ENCODE data around the gene RALGPS1. TPM values are rescaled to one million over a fixed set of nuclear protein-coding genes. Genes with fewer than 3 reads are reported as not detected.

RALGPS1 gene
- total and polyA plus RNA-seq, 2 of the 13 experiments (the other 11 are each of a cell fraction or from before 2014, with no cell fraction given): 3.7 to 6.5 TPM

DNA sequence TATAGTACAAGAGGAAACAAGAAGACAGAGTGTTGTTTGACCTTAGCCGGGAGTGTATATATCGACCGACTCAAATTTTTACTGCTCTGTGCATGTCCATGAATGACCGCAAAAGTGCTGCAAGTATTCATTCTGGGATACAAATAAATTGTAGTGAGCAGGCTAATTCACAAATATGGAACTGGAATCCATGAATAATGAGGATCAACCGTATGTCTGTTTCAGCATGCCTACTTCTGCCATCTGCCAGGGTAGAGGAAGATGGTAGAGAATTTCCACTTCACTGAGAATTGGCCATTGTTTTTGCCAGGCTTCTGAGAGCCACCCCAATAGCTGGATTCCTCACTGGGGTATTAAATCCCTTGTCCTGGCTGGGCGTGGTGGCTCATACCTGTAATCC lies 8.5 kb upstream of the RALGPS1 start:
- H3K36me3 ChIP-seq (replicated peaks in 1 of 2; ENCODE audit: control insufficient read depth in 1 of 2, insufficient read depth in 2 of 2, low read length in 2 of 2): no peaks in the 10 kb centered on the region
- no peak overlapping the region for H3K4me3 ChIP-seq (replicated peaks in 1 of 3; ENCODE audit: insufficient read depth in 1 of 3, low read depth in 2 of 3, low read length in 3 of 3)
- peaks cover 2 to 8% of the 10 kb centered on the region in 2 experiments; a peak in 3 of 5 replicates for H3K27me3 ChIP-seq (ENCODE audit: control insufficient read depth in 1 of 2, insufficient read depth in 2 of 2, low read length in 2 of 2)
- H2AFZ ChIP-seq (ENCODE audit: low read length): no peak overlapping the region
- ChIA-PET POLR2A (no interaction called here), CTCF (ENCODE audit: low intra/inter-chr PET ratio, low total read pairs) (no interaction called here)
- in situ Hi-C loops (cut with HindIII; ENCODE audit: extremely low pct_ligation_motif_present, low pct_unique_long_range_greater_than_20kb) (no loop called here), intact Hi-C loops (cut with micrococcal nuclease; ENCODE audit: unreplicated experiment) (no loop called here)
- no peaks in the 10 kb centered on the region for H3K79me2 ChIP-seq (ENCODE audit: insufficient read depth, low read length)
- H3K4me2 ChIP-seq (ENCODE audit: low read depth, low read length): no peak overlapping the region
- ATAC-seq (no peak), DNase-seq (ENCODE audit: low spot score) (no peak), FAIRE-seq (no peak)
- 64% methylated on average over 5 of the region's 6 CpGs for WGBS (ENCODE audit: low lambda C conversion rate)
- H3K9me3 ChIP-seq (ENCODE audit: low read length): peaks cover 7% of the 10 kb centered on the region; the same call in 1 of the 2 replicates
- H3K27ac ChIP-seq (ENCODE audit: extremely low read length, insufficient read depth, low read length): no peak overlapping the region
- no peak for TF ChIP-seq ZNF761 (CRISPR knock-in tag; conservative IDR thresholded peaks at IDR 0.05)
- TF ChIP-seq SNRNP70 (IDR thresholded peaks at IDR 0.05; ENCODE audit: low read depth, low read length): no peak
- TF ChIP-seq SRSF1 (optimal IDR thresholded peaks at IDR 0.05; ENCODE audit: low read depth, low read length): no peak
- H3K9ac ChIP-seq (ENCODE audit: insufficient read depth, low read depth, low read length): no peak overlapping the region
- no TSS peak for BruUV-seq (replicated peaks)
- H3K4me1 ChIP-seq (ENCODE audit: insufficient read depth, low read length): no peaks in the 10 kb centered on the region
- no peaks in the 10 kb centered on the region for H4K20me1 ChIP-seq (ENCODE audit: insufficient read depth, low read length)

DNA sequence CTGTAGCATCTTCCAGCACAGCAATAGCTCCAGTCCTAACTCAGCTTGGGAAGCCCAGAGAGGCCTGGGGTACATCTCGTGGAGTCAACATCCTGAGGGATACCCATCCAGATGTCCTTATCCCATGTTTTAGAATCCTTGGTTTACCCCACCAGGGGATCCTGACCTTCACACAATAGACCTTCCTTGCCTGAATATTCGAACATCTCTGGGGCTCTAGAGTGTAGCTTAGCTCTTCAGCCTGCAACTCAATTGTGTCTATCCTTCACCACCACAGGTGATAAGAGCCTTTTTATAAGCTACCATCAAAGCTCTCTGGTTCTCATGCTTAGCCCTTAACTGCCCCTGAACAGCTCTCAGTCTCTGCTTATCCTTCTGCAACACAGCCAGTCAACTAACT lies 7.5 kb upstream of the RALGPS1 start:
- in situ Hi-C loops (cut with HindIII; ENCODE audit: extremely low pct_ligation_motif_present, low pct_unique_long_range_greater_than_20kb): no loop called here
- H3K9me3 ChIP-seq (ENCODE audit: low read length): no peaks in the 10 kb centered on the region
- TF ChIP-seq, protein P1, sequence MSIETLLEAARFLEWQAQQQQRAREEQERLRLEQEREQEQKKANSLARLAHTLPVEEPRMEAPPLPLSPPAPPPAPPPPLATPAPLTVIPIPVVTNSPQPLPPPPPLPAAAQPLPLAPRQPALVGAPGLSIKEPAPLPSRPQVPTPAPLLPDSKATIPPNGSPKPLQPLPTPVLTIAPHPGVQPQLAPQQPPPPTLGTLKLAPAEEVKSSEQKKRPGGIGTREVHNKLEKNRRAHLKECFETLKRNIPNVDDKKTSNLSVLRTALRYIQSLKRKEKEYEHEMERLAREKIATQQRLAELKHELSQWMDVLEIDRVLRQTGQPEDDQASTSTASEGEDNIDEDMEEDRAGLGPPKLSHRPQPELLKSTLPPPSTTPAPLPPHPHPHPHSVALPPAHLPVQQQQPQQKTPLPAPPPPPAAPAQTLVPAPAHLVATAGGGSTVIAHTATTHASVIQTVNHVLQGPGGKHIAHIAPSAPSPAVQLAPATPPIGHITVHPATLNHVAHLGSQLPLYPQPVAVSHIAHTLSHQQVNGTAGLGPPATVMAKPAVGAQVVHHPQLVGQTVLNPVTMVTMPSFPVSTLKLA (IDR thresholded peaks at IDR 0.05): no peak
- TF ChIP-seq YY1 (IDR thresholded peaks at IDR 0.05; ENCODE audit: insufficient read depth, insufficient replicate concordance, low read depth, low read length) (no peak), REPIN1 (CRISPR knock-in tag; IDR thresholded peaks at IDR 0.05; ENCODE audit: borderline replicate concordance, low read depth) (no peak), ZNF644 (CRISPR knock-in tag; IDR thresholded peaks at IDR 0.05; ENCODE audit: low read depth) (no peak), JUN (CRISPR knock-in tag; IDR thresholded peaks at IDR 0.05) (no peak), MIER3 (CRISPR knock-in tag; IDR thresholded peaks at IDR 0.05; ENCODE audit: borderline replicate concordance) (no peak), U2AF2 (IDR thresholded peaks at IDR 0.05; ENCODE audit: low read depth, low read length) (no peak), SMAD3 (CRISPR knock-in tag; IDR thresholded peaks at IDR 0.05) (no peak)
- H3K4me3 ChIP-seq (replicated peaks in 1 of 3; ENCODE audit: insufficient read depth in 1 of 3, low read depth in 2 of 3, low read length in 3 of 3): no peak overlapping the region
- no peaks in the 10 kb centered on the region for H3K36me3 ChIP-seq (replicated peaks in 1 of 2; ENCODE audit: control insufficient read depth in 1 of 2, insufficient read depth in 2 of 2, low read length in 2 of 2)
- no peak overlapping the region for H3K4me2 ChIP-seq (ENCODE audit: low read depth, low read length)
- WGBS (ENCODE audit: low lambda C conversion rate): 0% methylated on average over 1 of the region's 2 CpGs
- FAIRE-seq (no peak), DNase-seq (ENCODE audit: low spot score) (no peak), ATAC-seq (no peak)
- no peak overlapping the region for H2AFZ ChIP-seq (ENCODE audit: low read length)
- CTCF ChIA-PET (ENCODE audit: low intra/inter-chr PET ratio, low total read pairs): no interaction called here
- no peaks in the 10 kb centered on the region for H3K4me1 ChIP-seq (ENCODE audit: insufficient read depth, low read length)
- POLR2A ChIA-PET: no interaction called here
- peaks cover 2 to 8% of the 10 kb centered on the region in 2 experiments; a peak in 3 of 5 replicates for H3K27me3 ChIP-seq (ENCODE audit: control insufficient read depth in 1 of 2, insufficient read depth in 2 of 2, low read length in 2 of 2)
- H3K9ac ChIP-seq (ENCODE audit: insufficient read depth, low read depth, low read length): no peak overlapping the region
- intact Hi-C loops (cut with micrococcal nuclease; ENCODE audit: unreplicated experiment): no loop called here
- H4K20me1 ChIP-seq (ENCODE audit: insufficient read depth, low read length): no peaks in the 10 kb centered on the region
- H3K27ac ChIP-seq (ENCODE audit: extremely low read length, insufficient read depth, low read length): no peak overlapping the region
- no TSS peak for BruUV-seq (replicated peaks)
- H3K79me2 ChIP-seq (ENCODE audit: insufficient read depth, low read length): no peaks in the 10 kb centered on the region

Measured in HepG2 (cell line).